OCI-LY1 (cell line): ENCODE measurements around the gene SLC4A2.
A peak's percentile ranks its signal among the peaks of the same experiment; 100 is the strongest.

Experiments
- H2AFZ ChIP-seq: fragments of 200-600 bp; sonication (generic), shearing (Covaris generic); 2 replicates; pipeline ENCODE4 v1.6.0; 2014; ENCODE audit warnings: antibody characterized with exemption, mild to moderate bottlenecking, low read length
- H3F3A ChIP-seq: fragments of 200-600 bp; sonication (generic), shearing (Covaris generic); 2 replicates; pipeline ENCODE4 v1.6.0; 2014; ENCODE audit warnings: mild to moderate bottlenecking, antibody characterized with exemption, low read length, moderate library complexity; ENCODE audit not compliant: insufficient read depth
- H3K27ac ChIP-seq: fragments of 200-600 bp; sonication (generic); 2 replicates; pipeline ENCODE4 v1.5.1; 2014; ENCODE audit warnings: low read length, mixed run types, mild to moderate bottlenecking, low read depth; ENCODE audit not compliant: poor library complexity, severe bottlenecking
- H3K27me3 ChIP-seq: fragments of 200-600 bp; sonication (generic); 2 replicates; pipeline ENCODE4 v1.6.0; 2014; ENCODE audit warnings: antibody characterized with exemption, mild to moderate bottlenecking, low read length, moderate library complexity; ENCODE audit not compliant: insufficient read depth
- H3K36me3 ChIP-seq: fragments of 200-600 bp; sonication (generic); 2 replicates; pipeline ENCODE4 v1.6.1; 2014; ENCODE audit warnings: mild to moderate bottlenecking, antibody characterized with exemption, low read length, moderate library complexity, mixed read lengths; ENCODE audit not compliant: insufficient read depth
- H3K4me1 ChIP-seq: fragments of 200-600 bp; sonication (generic); 2 replicates; pipeline ENCODE4 v1.5.1; 2014; ENCODE audit warnings: mild to moderate bottlenecking, low read length, moderate library complexity; ENCODE audit not compliant: insufficient read depth, severe bottlenecking
- H3K4me2 ChIP-seq: fragments of 200-600 bp; sonication (generic), shearing (Covaris generic); 2 replicates; pipeline ENCODE4 v1.6.1; 2014; ENCODE audit warnings: low read length
- H3K4me3 ChIP-seq: fragments of 200-600 bp; sonication (generic); 2 replicates; pipeline ENCODE4 v1.5.1; 2014; ENCODE audit warnings: low read length, low read depth, mild to moderate bottlenecking, mixed read lengths; ENCODE audit not compliant: poor library complexity, severe bottlenecking
- H3K79me2 ChIP-seq: fragments of 200-600 bp; shearing (Covaris generic); 2 replicates; pipeline ENCODE4 v1.6.1; 2016; ENCODE audit warnings: mixed run types, low read length, mixed read lengths; ENCODE audit not compliant: insufficient read depth
- H3K9ac ChIP-seq: fragments of 200-600 bp; sonication (generic), shearing (Covaris generic); 2 replicates; pipeline ENCODE4 v1.6.1; 2014; ENCODE audit warnings: mild to moderate bottlenecking, low read length, mixed read lengths
- H3K9me2 ChIP-seq: fragments of 200-600 bp; sonication (generic), shearing (Covaris generic); 2 replicates; pipeline ENCODE4 v1.6.1; 2014; ENCODE audit warnings: low read depth, mild to moderate bottlenecking, low read length, mixed read lengths
- H3K9me3 ChIP-seq: fragments of 200-600 bp; shearing (Covaris generic); 2 replicates; pipeline ENCODE4 v1.6.1; 2014; ENCODE audit warnings: low read length, mixed read lengths
- H4K20me1 ChIP-seq: fragments of 200-600 bp; sonication (generic), shearing (Covaris generic); 2 replicates; pipeline ENCODE4 v1.6.0; 2016; ENCODE audit warnings: mild to moderate bottlenecking, low read length; ENCODE audit not compliant: insufficient read depth
- CTCF ChIP-seq: fragments of 200-600 bp; sonication (generic), shearing (Covaris generic); IDR thresholded peaks from 2 replicates; pipeline ENCODE4 v1.5.1; 2017; ENCODE audit warnings: mild to moderate bottlenecking, antibody characterized with exemption, low read length, moderate library complexity, mixed read lengths
- EZH2 ChIP-seq: fragments of 200-600 bp; sonication (generic), shearing (Covaris generic); IDR thresholded peaks from 2 replicates; pipeline ENCODE4 v1.8.0; 2017; ENCODE audit warnings: borderline replicate concordance, mixed run types, mild to moderate bottlenecking, antibody characterized with exemption, low read length, moderate library complexity, mixed read lengths

SLC4A2 gene

DNA sequence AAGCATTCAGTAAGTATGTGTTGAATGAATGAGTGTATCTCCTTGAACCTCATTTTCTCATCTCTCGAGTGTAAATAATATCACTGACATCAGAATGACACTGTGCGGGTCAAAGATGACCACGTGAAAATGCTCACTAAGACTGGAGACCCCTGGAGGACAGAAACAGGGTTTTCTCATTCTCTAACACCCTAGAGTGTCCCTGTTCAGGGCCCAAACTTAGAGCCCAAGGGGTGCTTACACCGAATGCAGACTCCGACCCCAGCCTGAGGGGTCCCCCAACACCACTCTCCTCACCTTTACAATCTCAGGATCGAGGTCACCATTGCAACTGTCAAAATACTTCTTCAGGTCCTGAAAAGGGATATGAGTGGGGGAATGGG lies 3.1 kb upstream of the SLC4A2 start:
- no peak overlapping the region for H3K27ac ChIP-seq
- H3K9me3 ChIP-seq, result no peaks in the 10 kb centered on the region
- H2AFZ ChIP-seq, result no peak overlapping the region
- H3K9me2 ChIP-seq, result no peaks in the 10 kb centered on the region
- no peaks in the 10 kb centered on the region; the same call in 1 of the 2 replicates for H3K79me2 ChIP-seq
- peaks cover 33% of the 10 kb centered on the region for H3K4me1 ChIP-seq
- 0 out of 2 replicates have a peak, but pooled peaks cover 7% of the 10 kb centered on the region for H3F3A ChIP-seq
- TF ChIP-seq CTCF (no peak), EZH2 (no peak)
- H4K20me1 ChIP-seq, result no peaks in the 10 kb centered on the region
- H3K9ac ChIP-seq, result no peak overlapping the region
- no peak overlapping the region for H3K4me3 ChIP-seq
- no peaks in the 10 kb centered on the region; the same call in 1 of the 2 replicates for H3K27me3 ChIP-seq
- peak overlapping the region; percentile 74; the same call in 1 of the 2 replicates for H3K4me2 ChIP-seq
- H3K36me3 ChIP-seq, result no peaks in the 10 kb centered on the region

DNA sequence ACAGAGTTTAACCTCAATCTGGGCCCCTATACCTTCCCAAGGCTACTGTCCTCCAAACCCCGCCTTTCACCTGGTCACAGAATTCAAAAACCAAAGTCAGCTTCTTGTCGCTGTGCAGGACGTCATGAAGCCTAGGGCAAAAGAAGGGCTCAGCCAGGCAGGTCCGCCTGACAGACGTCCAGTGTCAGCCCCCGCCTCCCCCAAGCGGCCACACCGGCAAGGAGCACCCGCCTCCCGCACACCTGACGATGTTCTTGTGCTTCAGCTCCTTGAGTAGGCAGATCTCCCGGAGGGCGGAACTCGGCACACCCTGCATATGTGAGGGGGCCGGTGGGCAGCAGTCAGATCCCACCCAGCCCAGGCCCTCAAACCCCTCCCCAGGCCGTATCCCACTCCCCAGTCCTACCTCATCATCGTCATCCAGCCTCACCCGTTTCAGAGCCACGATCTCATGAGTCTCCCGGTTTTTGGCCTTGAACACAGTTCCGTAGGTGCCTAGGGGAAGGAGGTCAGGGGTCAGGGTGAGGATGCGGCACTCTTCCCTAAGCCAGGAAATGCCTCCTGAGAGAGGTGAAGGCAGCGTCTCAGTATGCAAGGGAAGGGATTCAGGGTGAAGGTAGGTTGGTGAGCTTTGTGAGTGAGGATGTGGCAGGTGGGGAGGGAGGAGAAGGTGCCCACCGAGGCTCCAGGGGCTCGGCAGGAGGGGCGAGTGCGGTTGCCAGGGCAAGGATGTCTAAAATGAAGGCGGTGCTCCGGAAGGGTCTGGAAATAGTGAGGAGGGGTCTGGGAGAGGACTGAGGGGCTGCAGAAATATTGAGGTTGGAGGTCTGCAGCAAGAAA lies 2.5 kb upstream of the SLC4A2 start:
- H3K4me3 ChIP-seq, result peak overlapping the region; percentile 90
- no peak; the same call in 1 of the 2 replicates for TF ChIP-seq CTCF
- TF ChIP-seq EZH2, result no peak
- H2AFZ ChIP-seq, result no peak overlapping the region
- H3K4me1 ChIP-seq, result peaks cover 39% of the 10 kb centered on the region
- no peaks in the 10 kb centered on the region for H3K9me3 ChIP-seq
- H3K9ac ChIP-seq, result peak overlapping the region; percentile 63
- H3F3A ChIP-seq, result 0 out of 2 replicates have a peak, but pooled peaks cover 7% of the 10 kb centered on the region
- H3K27ac ChIP-seq, result no peak overlapping the region
- no peaks in the 10 kb centered on the region for H3K9me2 ChIP-seq
- H3K36me3 ChIP-seq, result peaks cover 3% of the 10 kb centered on the region; the same call in 1 of the 2 replicates
- no peaks in the 10 kb centered on the region; the same call in 1 of the 2 replicates for H3K79me2 ChIP-seq
- H3K4me2 ChIP-seq, result peak overlapping the region; percentile 74
- no peaks in the 10 kb centered on the region; the same call in 1 of the 2 replicates for H3K27me3 ChIP-seq
- H4K20me1 ChIP-seq, result no peaks in the 10 kb centered on the region

DNA sequence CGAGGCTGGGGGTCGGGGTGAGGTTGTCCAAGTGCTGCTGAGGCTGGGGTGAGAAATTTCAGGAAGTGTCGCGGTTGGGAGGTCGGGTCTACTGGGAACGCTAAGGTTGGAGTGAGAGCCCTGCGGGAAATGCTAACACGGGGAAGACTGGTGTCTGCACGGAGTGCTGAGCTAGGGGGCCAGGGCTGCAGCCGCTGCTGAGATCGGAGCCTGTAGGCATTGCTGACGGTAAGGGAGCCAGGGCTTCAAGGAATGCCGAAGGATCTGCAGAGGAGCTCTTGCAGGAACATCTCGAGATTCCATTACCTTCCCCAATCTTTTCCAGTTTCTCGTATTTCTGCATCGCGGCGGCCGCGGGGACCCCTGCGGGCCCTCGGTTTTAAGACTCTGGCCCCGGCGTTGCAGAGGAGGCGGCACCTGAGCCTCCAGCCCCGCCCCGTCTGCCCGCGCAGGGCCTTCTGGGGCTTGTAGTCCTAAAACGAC lies 1.8 kb upstream of the SLC4A2 start, which contains the start of gene CDK5:
Gene CDK5, minus strand, starts transcription at position 392 of the 483 bp plus-strand sequence. Its CDS starts 49 bp downstream, at position 343.
- H3K27ac ChIP-seq, result peak within 1 kb of the TSS; percentile 82
- no peaks in the 10 kb centered on the region; the same call in 1 of the 2 replicates for H3K79me2 ChIP-seq
- no peaks in the 10 kb centered on the region for H3K9me3 ChIP-seq
- no peak for TF ChIP-seq CTCF
- TF ChIP-seq EZH2, result no peak
- no peaks in the 10 kb centered on the region for H3K9me2 ChIP-seq
- H3F3A ChIP-seq, result 0 out of 2 replicates have a peak, but pooled peaks cover 7% of the 10 kb centered on the region
- no peaks in the 10 kb centered on the region for H4K20me1 ChIP-seq
- H3K36me3 ChIP-seq, result peaks cover 3% of the 10 kb centered on the region; the same call in 1 of the 2 replicates
- H3K4me3 ChIP-seq, result peak within 1 kb of the TSS; percentile 90
- peaks cover 41% of the 10 kb centered on the region for H3K4me1 ChIP-seq
- peak within 1 kb of the TSS; percentile 79 for H3K9ac ChIP-seq
- 0 out of 2 replicates have a peak within 1 kb of the TSS, but pooled peaks have one; percentile 5 for H2AFZ ChIP-seq
- H3K27me3 ChIP-seq, result no peaks in the 10 kb centered on the region
- peak within 1 kb of the TSS; percentile 85 for H3K4me2 ChIP-seq
